Measurements from ENCODE around the gene PRR36.

PRR36 gene

DNA sequence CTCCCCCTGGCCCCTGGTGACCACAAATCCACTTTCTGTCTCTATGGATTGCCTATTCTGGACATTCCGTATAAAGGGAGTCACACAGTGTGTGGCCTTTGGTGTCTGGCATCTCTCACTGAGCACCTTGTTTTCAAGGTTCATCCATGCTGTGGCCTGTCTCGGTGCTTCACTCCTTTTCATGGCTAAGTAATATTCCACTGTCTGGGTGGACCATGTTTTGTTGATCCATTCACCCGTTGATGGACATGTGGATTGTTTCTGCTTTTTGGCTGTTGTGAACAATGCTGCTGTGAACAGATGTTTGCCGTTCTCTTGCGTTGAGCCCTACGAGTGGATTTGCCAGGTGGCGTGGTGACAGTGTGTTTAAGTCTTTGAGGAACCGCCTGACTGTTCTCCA is 33.6 kb downstream of the PRR36 start:
- TF ChIP-seq CTCF (IDR thresholded peaks at IDR 0.05; ENCODE audit: extremely low read depth, missing control alignments), result no peak
- DNase-seq (ENCODE audit: low spot score), result no peak

GRCh38 chr19:7839476-7839875 is 34.7 kb downstream of the PRR36 start:
- no peak for DNase-seq (ENCODE audit: low spot score)
- TF ChIP-seq CTCF (IDR thresholded peaks at IDR 0.05; ENCODE audit: extremely low read depth, missing control alignments), result no peak

GRCh38 chr19:7833225-7834099 is 40.7 kb downstream of the PRR36 start:
- DNase-seq (ENCODE audit: low spot score), result no peak
- TF ChIP-seq CTCF (IDR thresholded peaks at IDR 0.05; ENCODE audit: extremely low read depth, missing control alignments), result no peak

DNA sequence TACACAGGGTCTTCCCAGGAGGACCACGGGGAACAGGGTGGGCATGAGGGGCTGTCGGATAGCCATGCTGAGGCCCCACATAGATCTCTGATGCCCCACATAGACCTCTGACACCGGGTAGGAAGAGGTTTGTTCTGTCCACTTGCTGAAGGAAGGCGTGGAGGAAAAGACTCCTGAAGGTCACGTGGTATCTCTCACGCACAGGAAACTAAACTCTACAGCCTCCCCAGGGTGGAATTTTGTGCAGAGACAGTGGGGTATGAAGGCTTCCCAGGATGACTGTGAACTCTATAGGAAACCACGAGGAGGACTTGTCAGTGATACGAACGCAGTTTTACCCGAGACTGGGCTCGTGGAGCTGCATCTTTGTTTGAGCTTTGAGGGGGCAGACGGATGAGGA is 41.4 kb downstream of the PRR36 start:
- no peak for DNase-seq (ENCODE audit: low spot score)
- TF ChIP-seq CTCF (IDR thresholded peaks at IDR 0.05; ENCODE audit: extremely low read depth, missing control alignments), result no peak

DNA sequence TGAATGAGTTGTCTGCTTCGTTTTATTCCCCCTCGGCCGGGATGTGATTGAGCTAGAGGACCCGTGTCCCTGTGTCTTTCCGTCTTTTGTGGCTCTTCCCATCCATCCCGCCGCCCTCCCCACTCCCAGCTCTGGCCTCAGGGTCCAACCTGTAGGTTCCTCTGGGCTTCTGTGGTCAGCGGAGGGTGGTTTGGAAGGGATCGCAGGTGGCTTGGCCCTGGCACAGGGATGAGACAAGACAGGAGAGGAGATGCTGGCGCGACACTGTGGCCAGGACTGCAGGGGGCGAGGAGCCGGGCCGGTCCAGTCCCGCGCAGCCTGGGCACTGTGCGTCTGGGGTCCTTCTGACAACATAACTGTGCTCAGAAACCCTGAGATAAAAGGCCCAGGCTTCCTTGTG is 42.2 kb downstream of the PRR36 start:
- no peak for DNase-seq (ENCODE audit: low spot score)
- no peak for TF ChIP-seq CTCF (IDR thresholded peaks at IDR 0.05; ENCODE audit: extremely low read depth, missing control alignments)

GRCh38 chr19:7831452-7831851 is 42.7 kb downstream of the PRR36 start:
- DNase-seq (ENCODE audit: low spot score), result peak; percentile 49
- peak; percentile 25 for TF ChIP-seq CTCF (IDR thresholded peaks at IDR 0.05; ENCODE audit: extremely low read depth, missing control alignments)

GRCh38 chr19:7830823-7831222 is 43.4 kb downstream of the PRR36 start:
- DNase-seq (ENCODE audit: low spot score), result no peak
- no peak for TF ChIP-seq CTCF (IDR thresholded peaks at IDR 0.05; ENCODE audit: extremely low read depth, missing control alignments)

All from GM20000 (cell line).